Measurements from ENCODE around the gene PLA2G4F.
A peak's percentile ranks its signal among the peaks of the same experiment; 100 is the strongest.

The PLA2G4F gene

GRCh38 chr15:42165106-42165505 is 8.7 kb upstream of the PLA2G4F start:
- DNase-seq, result peak; percentile 16

DNA sequence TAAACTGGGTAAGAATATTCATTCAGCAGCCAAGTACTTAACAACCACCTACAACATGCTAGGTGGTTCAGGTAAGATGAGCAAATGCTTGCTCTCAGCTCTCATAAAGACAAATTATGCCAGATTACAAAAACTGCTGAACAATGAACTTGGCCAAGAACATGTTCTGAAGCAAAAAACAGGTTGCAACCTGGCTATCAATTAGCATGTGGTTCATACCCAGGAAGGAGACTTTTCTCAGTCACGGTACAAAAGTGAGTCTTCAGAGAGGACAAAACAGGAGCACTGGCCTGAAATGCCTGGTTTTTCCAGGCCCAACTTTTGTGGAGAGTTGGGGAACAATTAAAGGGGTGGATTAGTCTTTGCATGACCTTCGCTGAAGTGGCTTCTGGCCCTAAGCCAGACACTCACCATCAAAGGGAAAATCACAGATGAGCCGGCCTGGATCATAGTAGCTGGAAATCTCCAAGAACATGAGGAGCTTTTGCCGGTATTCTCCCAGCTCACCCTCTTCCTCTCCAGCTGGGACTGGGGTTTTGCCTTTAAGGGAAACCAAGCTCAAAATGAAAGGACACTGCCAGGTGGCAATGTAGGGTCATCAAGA is 7.6 kb upstream of the PLA2G4F start:
- no peak for DNase-seq

DNA sequence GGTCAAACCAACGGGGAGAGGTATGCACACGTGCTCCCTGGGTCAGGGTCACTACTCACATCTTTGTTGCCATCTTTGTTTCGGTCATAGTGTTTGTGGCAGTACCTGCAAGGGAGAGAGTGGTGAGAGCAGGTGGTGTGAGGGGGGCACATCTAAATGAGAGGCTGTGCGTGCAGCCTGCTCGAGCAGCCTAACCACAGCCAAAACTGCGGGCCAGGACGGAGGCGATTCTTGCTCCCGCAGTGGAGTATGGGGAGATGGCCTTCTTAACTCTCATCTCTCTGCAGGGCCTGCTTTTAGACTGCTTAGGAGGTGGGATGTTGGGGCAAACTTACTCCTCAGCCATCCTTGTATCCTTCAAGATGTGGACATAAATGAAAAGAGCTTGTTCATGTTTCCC is 6.9 kb upstream of the PLA2G4F start:
- DNase-seq, result no peak

DNA sequence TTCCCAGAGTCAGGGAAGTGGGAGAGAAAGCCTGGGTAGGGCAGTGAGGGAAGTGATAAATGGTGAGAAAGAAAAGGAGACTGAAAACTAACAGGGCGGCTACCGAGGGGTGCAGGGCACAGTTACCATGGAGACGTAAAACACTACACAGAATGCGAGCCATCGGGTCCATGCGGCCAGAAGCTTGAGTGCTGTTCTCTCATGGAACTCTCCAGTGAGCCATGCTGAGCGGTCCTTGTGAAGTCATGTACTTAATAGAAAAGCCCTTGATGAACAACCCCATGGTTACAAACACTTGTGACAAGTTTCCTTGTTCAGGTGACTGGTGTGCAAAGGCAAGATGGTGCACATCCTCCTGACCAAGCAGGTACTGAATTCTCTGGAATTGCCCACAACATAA is 3.7 kb upstream of the PLA2G4F start:
- DNase-seq, result no peak

DNA sequence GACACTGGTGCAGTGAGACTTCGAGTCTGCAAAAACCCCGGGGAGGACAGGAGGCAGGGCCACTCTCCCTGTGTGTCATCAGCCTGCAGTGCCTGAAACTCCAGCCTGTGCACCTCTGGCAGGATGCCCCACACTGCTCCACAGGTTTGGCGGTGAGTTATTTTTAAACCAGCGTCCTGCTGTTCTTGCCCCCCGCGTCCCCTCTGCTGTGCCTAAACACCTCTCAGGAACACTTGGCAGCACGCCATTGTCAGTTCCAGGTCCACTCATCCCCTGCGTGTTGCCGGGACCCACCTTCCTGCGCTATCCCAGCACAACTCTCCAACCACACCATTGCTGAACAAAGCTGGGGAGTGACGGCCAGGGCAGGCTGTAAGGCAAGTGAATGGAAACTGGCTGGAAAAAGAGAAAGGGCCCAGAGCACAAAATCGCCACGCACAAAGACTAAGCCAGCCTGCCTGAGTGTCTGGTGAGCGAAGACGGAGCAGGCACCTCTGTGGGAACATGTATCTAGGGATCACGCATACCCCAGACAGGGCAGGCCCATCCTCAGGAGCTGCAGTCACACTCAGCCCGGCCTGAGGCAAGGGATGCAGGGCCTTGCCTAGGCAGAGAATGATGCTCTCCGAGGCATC is 3.1 kb upstream of the PLA2G4F start:
- no peak for DNase-seq

GRCh38 chr15:42158941-42159340 is 2.5 kb upstream of the PLA2G4F start:
- no peak for DNase-seq

GRCh38 chr15:42157981-42158765 is 1.7 kb upstream of the PLA2G4F start:
- peak; percentile 38 for DNase-seq

- DNase-seq, result no peak
Measured at GRCh38 chr15:42157381-42157780, 945 bp upstream of the PLA2G4F start.

DNA sequence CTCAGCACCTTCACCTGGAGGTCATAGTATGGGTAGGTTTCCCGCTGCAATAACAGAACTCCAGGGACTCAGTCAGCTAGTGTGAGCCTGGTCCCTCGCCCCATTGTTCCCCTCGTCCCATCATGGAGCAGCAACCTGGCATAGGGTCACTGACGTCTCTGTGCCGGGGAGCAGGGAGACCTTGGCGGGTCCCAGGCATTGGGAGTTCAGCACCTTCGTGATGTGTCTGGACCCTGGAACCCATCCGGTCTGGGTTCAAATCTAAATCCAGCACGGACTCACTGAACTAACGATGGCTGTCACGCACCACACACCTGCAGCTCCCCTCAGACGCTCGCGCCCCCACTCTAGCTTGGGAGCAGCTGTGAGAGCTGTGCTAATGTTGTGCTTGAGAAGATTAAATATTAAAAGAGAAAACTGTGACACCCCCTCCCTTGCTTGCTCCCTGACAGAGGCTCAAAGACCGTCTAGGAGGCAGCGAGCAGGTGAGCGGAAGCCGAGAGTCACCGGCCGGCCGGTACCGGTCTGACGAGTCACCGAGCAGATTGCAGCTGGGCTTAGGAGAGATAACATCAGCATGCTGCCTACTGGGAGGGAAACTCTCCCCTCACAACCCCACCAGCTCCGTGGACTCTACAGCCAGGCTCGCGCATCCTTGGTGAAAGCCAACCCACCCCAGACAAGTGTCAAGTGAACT is 742 bp downstream of the PLA2G4F start:
- no peak for DNase-seq

- DNase-seq, result no peak
Measured at GRCh38 chr15:42154956-42155355, 1.5 kb downstream of the PLA2G4F start.

DNA sequence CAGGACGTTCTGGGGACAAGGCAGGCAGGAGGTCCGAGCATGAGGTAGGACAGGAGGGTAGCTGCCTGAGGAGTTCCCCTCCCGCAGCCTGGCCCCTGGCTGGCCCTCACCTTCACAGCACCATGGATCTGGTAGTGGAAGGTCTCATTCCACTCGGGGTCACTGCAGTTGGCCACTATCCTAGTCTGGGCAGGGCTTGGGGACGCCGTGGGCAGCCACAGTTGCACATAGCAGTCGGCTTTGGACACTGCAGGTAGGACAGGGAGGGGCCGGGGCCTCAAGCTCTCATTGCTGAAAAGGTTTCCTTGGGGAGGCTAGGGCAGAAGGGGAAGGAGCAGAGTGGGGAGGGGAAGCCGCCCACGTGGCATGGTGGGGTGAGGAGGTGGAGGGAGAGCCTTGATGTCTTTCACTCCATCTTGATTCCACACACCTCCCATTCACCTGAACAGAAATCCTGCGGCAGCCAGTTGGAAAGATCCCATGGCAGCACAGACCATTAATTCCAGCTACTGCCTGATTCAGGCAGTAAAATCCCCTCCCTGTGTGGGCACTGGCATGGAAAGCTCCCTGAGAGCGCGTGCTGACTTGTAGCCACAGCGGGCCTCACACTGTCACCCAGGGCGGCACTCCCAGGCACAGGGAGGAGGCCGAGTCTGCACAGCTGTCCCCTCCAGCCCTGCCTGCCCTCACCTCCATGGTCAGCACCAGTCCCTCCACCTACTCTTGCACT is 2.1 kb downstream of the PLA2G4F start:
- no peak for DNase-seq

DNA sequence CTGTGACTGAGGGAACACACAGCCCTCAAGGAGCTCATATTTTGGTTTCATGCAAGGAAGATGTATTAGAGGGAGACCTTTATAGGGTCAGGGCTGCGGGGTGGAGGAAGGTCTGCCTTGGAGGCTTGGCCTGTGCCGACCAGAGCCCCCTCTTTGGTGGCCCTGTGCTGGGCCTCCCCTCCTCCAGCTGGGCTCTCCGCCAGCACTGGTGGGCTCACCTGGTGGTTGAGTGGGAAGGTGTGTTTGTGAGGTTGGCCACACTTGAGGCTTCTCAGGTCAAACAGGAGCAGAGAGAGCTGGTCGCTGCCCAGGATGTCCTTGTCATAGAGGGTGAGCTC is 2.6 kb downstream of the PLA2G4F start:
- no peak for DNase-seq

GRCh38 chr15:42152921-42153698 is 3.3 kb downstream of the PLA2G4F start:
- no peak for DNase-seq

DNA sequence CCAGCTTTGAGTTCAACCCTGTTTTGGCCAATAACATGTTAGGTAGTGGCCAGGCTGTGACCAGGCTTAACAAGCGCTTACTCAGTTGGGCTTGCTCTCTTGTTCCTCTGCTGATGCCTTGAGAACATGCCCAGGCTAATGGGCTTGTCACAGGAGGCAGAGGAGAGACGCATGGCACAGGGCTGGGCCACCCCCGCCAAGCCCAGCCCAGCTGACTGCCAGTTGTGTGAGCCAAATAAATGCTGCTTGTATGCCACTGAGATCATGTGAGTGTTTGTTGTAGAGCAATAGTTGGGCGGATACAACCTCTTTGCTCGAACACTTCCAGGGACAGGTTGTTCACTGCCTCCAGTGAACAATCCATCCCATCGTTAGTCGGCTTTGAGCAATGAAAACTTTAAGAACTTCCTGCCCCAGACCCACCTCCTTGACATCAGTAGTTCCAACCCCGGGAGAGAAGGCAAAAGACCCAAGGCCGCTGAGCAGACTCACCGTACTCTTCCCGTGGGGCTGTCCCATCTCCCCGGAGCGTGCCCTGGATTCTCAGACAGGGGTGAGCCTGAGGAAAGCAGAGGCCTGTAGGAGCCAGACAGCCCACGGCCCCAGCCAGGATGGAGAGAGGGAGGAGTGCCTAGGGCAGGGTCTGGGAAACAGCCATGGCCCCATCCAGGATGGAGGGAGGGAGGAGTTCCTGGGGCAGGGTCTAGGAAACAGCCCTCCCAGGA is 4.1 kb downstream of the PLA2G4F start:
- no peak for DNase-seq

- no peak for DNase-seq
Measured at GRCh38 chr15:42151736-42152135, 4.7 kb downstream of the PLA2G4F start.

DNA sequence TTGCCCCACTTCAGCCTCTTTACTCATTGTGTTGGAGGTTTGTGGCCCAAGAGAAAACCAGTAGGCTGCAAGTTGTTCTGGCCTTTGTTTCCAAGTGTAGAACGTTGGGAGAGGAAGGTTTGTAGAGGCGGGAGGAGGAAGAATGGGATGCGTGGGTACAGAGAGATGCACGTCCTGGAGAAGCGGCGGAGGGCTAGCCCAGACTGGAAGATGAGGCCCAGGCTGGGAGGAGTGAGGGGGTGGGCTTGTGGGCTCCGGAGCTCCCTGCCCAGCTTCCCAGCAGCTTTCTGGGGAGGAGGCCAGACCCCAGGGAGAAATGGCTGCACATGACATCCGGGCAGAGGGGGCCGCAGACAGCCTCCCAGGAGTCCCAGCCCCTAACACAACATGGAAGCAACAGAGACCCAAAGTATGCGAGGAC is 5.3 kb downstream of the PLA2G4F start:
- no peak for DNase-seq

GRCh38 chr15:42150219-42150970 is 6.0 kb downstream of the PLA2G4F start:
- DNase-seq, result no peak

GRCh38 chr15:42149493-42150218 is 6.8 kb downstream of the PLA2G4F start:
- no peak for DNase-seq

DNA sequence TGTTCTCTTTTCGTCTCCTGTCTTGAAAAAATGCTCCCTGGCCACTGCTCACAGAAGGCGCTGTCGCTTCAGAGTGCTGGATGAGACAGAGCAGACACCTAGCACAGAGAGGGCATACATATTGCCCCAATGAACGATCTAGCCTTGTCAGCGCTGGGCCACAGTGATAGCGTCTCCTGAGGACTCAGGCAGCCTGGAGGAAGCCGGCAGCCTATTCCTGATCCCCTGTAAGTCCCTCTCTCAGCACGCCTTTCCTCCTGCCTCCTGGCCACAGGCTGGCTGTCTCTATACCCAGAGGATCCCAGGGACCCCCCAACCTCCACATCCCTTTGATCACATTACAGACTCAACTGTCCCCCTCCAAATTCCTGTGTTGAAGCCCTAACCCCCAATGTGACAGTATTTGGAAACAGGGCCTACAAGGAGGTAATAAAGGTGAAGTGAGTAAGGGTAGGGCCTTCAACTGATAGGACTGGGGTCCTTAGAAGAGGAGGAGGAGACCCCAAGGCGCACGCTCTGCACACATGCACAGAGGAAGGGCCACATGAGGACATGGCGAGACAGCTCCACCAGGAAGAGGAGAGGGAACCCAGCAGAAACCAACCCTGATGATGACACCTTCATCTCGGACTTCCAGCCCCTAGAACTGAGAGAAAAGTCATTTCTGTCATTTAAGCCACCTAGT is 7.5 kb downstream of the PLA2G4F start:
- no peak for DNase-seq
